GM21723 (cell line): ENCODE measurements around the gene CCDC97.

Experiments
- ATAC-seq: cut with Tn5 transposase; IDR thresholded peaks from one replicate; pipeline ENCODE4 v1.9.1; 2021; ENCODE audit warnings: mild to moderate bottlenecking, moderate library complexity; ENCODE audit not compliant: unreplicated experiment

CCDC97 gene

GRCh38 chr19:41297628-41298347, 12.2 kb upstream of the CCDC97 start:
- peak; percentile 75 for ATAC-seq

- no peak for ATAC-seq
Observed at GRCh38 chr19:41298348-41298964, 11.5 kb upstream of the CCDC97 start.

GRCh38 chr19:41299046-41299754, 10.8 kb upstream of the CCDC97 start:
- no peak for ATAC-seq

- ATAC-seq: no peak
Observed at GRCh38 chr19:41299755-41300089, 10.2 kb upstream of the CCDC97 start.

- no peak for ATAC-seq
Observed at GRCh38 chr19:41300555-41300954, 9.4 kb upstream of the CCDC97 start.

GRCh38 chr19:41302624-41303351, 7.2 kb upstream of the CCDC97 start:
- peak; percentile 41 for ATAC-seq

- no peak for ATAC-seq
Observed at GRCh38 chr19:41303954-41304353, 6.0 kb upstream of the CCDC97 start.

GRCh38 chr19:41304706-41305483, 5.1 kb upstream of the CCDC97 start:
- no peak for ATAC-seq

GRCh38 chr19:41305927-41306793, 3.8 kb upstream of the CCDC97 start:
- ATAC-seq: no peak

- no peak for ATAC-seq
Observed at GRCh38 chr19:41307090-41307875, 2.7 kb upstream of the CCDC97 start.

GRCh38 chr19:41307954-41308449, 2.0 kb upstream of the CCDC97 start:
- peak; percentile 10 for ATAC-seq

GRCh38 chr19:41308450-41309179, 1.4 kb upstream of the CCDC97 start:
- peak; percentile 55 for ATAC-seq

GRCh38 chr19:41309180-41310032, 566 bp upstream of the CCDC97 start:
- no peak for ATAC-seq

- ATAC-seq: no peak
Observed at GRCh38 chr19:41311072-41311471, 1.1 kb downstream of the CCDC97 start.

- ATAC-seq: no peak
Observed at GRCh38 chr19:41311613-41312012, 1.6 kb downstream of the CCDC97 start.

- ATAC-seq: no peak
Observed at GRCh38 chr19:41316306-41316920, 6.4 kb downstream of the CCDC97 start.
